HG03103 (cell line): Measurements from ENCODE around the gene TLR3.
"Not testable (repeated sequence)": the region's sequence is repeated elsewhere in the genome, so short reads cannot be mapped to it uniquely, and the experiment has no call there.

ENCODE experiments used
- ATAC-seq: cut with Tn5 transposase; IDR thresholded peaks from one replicate; pipeline ENCODE4 v1.9.1; 2021; ENCODE audit warnings: low read depth; ENCODE audit not compliant: unreplicated experiment

The TLR3 gene

GRCh38 chr4:186040316-186040715 lies 28.6 kb upstream of the TLR3 start:
- ATAC-seq: no peak

GRCh38 chr4:186047501-186047900 lies 21.5 kb upstream of the TLR3 start:
- not testable (repeated sequence) for ATAC-seq

- ATAC-seq: not testable (repeated sequence)
Observed at GRCh38 chr4:186050135-186050534, 18.8 kb upstream of the TLR3 start.

GRCh38 chr4:186051096-186051495 lies 17.9 kb upstream of the TLR3 start:
- no peak for ATAC-seq

GRCh38 chr4:186058253-186058979 lies 10.5 kb upstream of the TLR3 start:
- ATAC-seq: peak; percentile 99

GRCh38 chr4:186058980-186059316 lies 10.0 kb upstream of the TLR3 start:
- no peak for ATAC-seq

GRCh38 chr4:186061921-186062320 lies 7.0 kb upstream of the TLR3 start:
- ATAC-seq: no peak

GRCh38 chr4:186067757-186068385 lies 1.1 kb upstream of the TLR3 start:
- peak; percentile 90 for ATAC-seq

- no peak for ATAC-seq
Observed at GRCh38 chr4:186069729-186070128, 773 bp downstream of the TLR3 start.

- no peak for ATAC-seq
Observed at GRCh38 chr4:186072516-186072915, 3.6 kb downstream of the TLR3 start.

- no peak for ATAC-seq
Observed at GRCh38 chr4:186074189-186074588, 5.2 kb downstream of the TLR3 start.

GRCh38 chr4:186078981-186079638 lies 10.2 kb downstream of the TLR3 start:
- no peak for ATAC-seq

- ATAC-seq: no peak
Observed at GRCh38 chr4:186079694-186080093, 10.7 kb downstream of the TLR3 start.

- ATAC-seq: no peak
Observed at GRCh38 chr4:186081202-186081807, 12.3 kb downstream of the TLR3 start.

- ATAC-seq: no peak
Observed at GRCh38 chr4:186082221-186082620, 13.3 kb downstream of the TLR3 start.

GRCh38 chr4:186088523-186088922 lies 19.6 kb downstream of the TLR3 start:
- no peak for ATAC-seq

- ATAC-seq: no peak
Observed at GRCh38 chr4:186092296-186092695, 23.3 kb downstream of the TLR3 start.

- ATAC-seq: no peak
Observed at GRCh38 chr4:186095406-186095805, 26.4 kb downstream of the TLR3 start.

- ATAC-seq: no peak
Observed at GRCh38 chr4:186096681-186097165, 27.8 kb downstream of the TLR3 start.

GRCh38 chr4:186097386-186097785 lies 28.4 kb downstream of the TLR3 start:
- ATAC-seq: no peak

GRCh38 chr4:186102931-186103330 lies 34.0 kb downstream of the TLR3 start:
- no peak for ATAC-seq
